Measurements from ENCODE around the gene DHX9. TPM values are rescaled to one million over a fixed set of nuclear protein-coding genes. Genes with fewer than 3 reads are reported as not detected.

The DHX9 gene
- total and polyA plus RNA-seq, 9 of the 15 experiments (the other 6 are each of a cell fraction or from before 2014, with no cell fraction given): 100 to 409 (median 294) TPM

- no peak for TF ChIP-seq HLTF (IDR thresholded peaks at IDR 0.05)
- peak; percentile 21; the same call in 1 of the 2 replicates for TF ChIP-seq MTA2 (IDR thresholded peaks at IDR 0.05; ENCODE audit: low read depth)
- no peak for TF ChIP-seq ZNF23 (CRISPR knock-in tag; IDR thresholded peaks at IDR 0.05)
- no peak for TF ChIP-seq NR0B1 (IDR thresholded peaks at IDR 0.05; ENCODE audit: partially characterized antibody)
- no peak for TF ChIP-seq SPI1 (IDR thresholded peaks at IDR 0.05; ENCODE audit: borderline replicate concordance, low read depth, low read length)
- TF ChIP-seq ZNF282 (CRISPR knock-in tag; IDR thresholded peaks at IDR 0.05): no peak
- peak; percentile 95 for TF ChIP-seq TAF9B (IDR thresholded peaks at IDR 0.05; ENCODE audit: partially characterized antibody)
- no peak for TF ChIP-seq MTA3 (IDR thresholded peaks at IDR 0.05; ENCODE audit: borderline replicate concordance)
- no peak for TF ChIP-seq DEAF1 (CRISPR knock-in tag; IDR thresholded peaks at IDR 0.05)
- no peak for TF ChIP-seq MCM7 (IDR thresholded peaks at IDR 0.05)
- no peak; the same call in 1 of the 2 replicates for TF ChIP-seq NFXL1 (CRISPR knock-in tag; IDR thresholded peaks at IDR 0.05)
- no peak for TF ChIP-seq CCAR2 (IDR thresholded peaks at IDR 0.05; ENCODE audit: low read depth, low read length)
- TF ChIP-seq HOMEZ (CRISPR knock-in tag; IDR thresholded peaks at IDR 0.05): no peak
- 0 out of 4 replicates have a peak, but pooled peaks of 1 of the 2 experiments have one; percentile 32 for TF ChIP-seq MAZ (CRISPR knock-in tag; conservative IDR thresholded peaks at IDR 0.05 in 1 of 2, IDR thresholded peaks at IDR 0.05 in 1 of 2)
- no peak for TF ChIP-seq EP400 (IDR thresholded peaks at IDR 0.05)
- TF ChIP-seq TRIM25 (IDR thresholded peaks at IDR 0.05; ENCODE audit: borderline replicate concordance): no peak
- TF ChIP-seq ZNF253 (CRISPR knock-in tag; conservative IDR thresholded peaks at IDR 0.05): no peak
- no peak for TF ChIP-seq EGR1 (conservative IDR thresholded peaks at IDR 0.05)
- TF ChIP-seq SFPQ (IDR thresholded peaks at IDR 0.05; ENCODE audit: low read depth, low read length): no peak
- TF ChIP-seq THRAP3 (IDR thresholded peaks at IDR 0.05; ENCODE audit: borderline replicate concordance): no peak
These were observed 43.5 kb upstream of the DHX9 start (continued) for GRCh38 chr1:182795563-182796228.

Data from K562 (cell line).